HepG2 (cell line): ENCODE data around the gene FOSB. TPM values are rescaled to one million over a fixed set of nuclear protein-coding genes. Genes with fewer than 3 reads are reported as not detected.

Source experiments
- BORCS8-MEF2B ChIP-seq: sonication (generic); formaldehyde crosslinking; IDR thresholded peaks from 2 replicates; pipeline ENCODE4 v1.8.0; 2022; ENCODE audit warnings: mild to moderate bottlenecking, missing genetic modification reagents
- BRCA1 ChIP-seq: sonication (generic); formaldehyde crosslinking; IDR thresholded peaks from 2 replicates; pipeline ENCODE4 v1.4.0; 2020; ENCODE audit warnings: missing genetic modification reagents
- ERF ChIP-seq: IDR thresholded peaks from 2 replicates; pipeline ENCODE4 v1.6.1; 2018; ENCODE audit warnings: missing biosample characterization, missing genetic modification reagents
- FOXK1 ChIP-seq: sonication (generic); formaldehyde crosslinking; IDR thresholded peaks from 2 replicates; pipeline ENCODE4 v1.4.0; 2020; ENCODE audit warnings: low read depth, missing genetic modification reagents, borderline replicate concordance
- HNF4G ChIP-seq, 2 experiments: sonication (generic) in 1 of 2; formaldehyde crosslinking in 1 of 2; IDR thresholded peaks; 2 replicates each; pipeline versions ENCODE4 v1.4.0 to v1.6.1; 2011 to 2020; ENCODE audit warnings: borderline replicate concordance in 2 of 2, low read depth in 2 of 2, mild to moderate bottlenecking in 2 of 2, low read length in 1 of 2, missing genetic modification reagents in 1 of 2, moderate library complexity in 1 of 2
- MTA3 ChIP-seq: sonication (generic); formaldehyde crosslinking; IDR thresholded peaks from 2 replicates; pipeline ENCODE4 v1.4.0; 2020; ENCODE audit warnings: missing genetic modification reagents
- NR0B2 ChIP-seq: sonication (generic); formaldehyde crosslinking; IDR thresholded peaks from 2 replicates; pipeline ENCODE4 v1.4.0; 2020; ENCODE audit warnings: mild to moderate bottlenecking, missing genetic modification reagents
- SIX4 ChIP-seq: sonication (generic); formaldehyde crosslinking; IDR thresholded peaks from 2 replicates; pipeline ENCODE4 v1.4.0; 2020; ENCODE audit warnings: missing genetic modification reagents
- TCF12 ChIP-seq, 2 experiments: fragments of 450-650 bp in 1 of 2; sonication (generic) in 1 of 2; formaldehyde crosslinking in 1 of 2; IDR thresholded peaks; 2 replicates each; pipeline versions ENCODE4 v1.6.1 to v1.8.0; 2017 to 2022; ENCODE audit warnings: antibody characterized with exemption in 1 of 2, mild to moderate bottlenecking in 1 of 2, missing genetic modification reagents in 1 of 2, moderate library complexity in 1 of 2
- THAP9 ChIP-seq: sonication (generic); formaldehyde crosslinking; IDR thresholded peaks from 2 replicates; pipeline ENCODE4; 2020; ENCODE audit warnings: missing genetic modification reagents, mild to moderate bottlenecking, borderline replicate concordance
- ZNF430 ChIP-seq: sonication (generic); formaldehyde crosslinking; IDR thresholded peaks from 2 replicates; pipeline ENCODE4 v1.9.0; 2021; ENCODE audit warnings: mild to moderate bottlenecking, missing genetic modification reagents
- ZNF501 ChIP-seq: sonication (generic); formaldehyde crosslinking; IDR thresholded peaks from 2 replicates; pipeline ENCODE4 v1.5.1; 2020; ENCODE audit warnings: mild to moderate bottlenecking, moderate library complexity, missing genetic modification reagents
- ZNF761 ChIP-seq: sonication (generic); formaldehyde crosslinking; conservative IDR thresholded peaks from 2 replicates; pipeline ENCODE4 v1.4.0; 2020; ENCODE audit warnings: mild to moderate bottlenecking, missing genetic modification reagents
- polyA plus RNA-seq, 8 experiments: library from polyadenylated mRNA; depleted of rRNA in 3 of 8; stranded (reverse) in 7 of 8; unstranded in 1 of 8; fragments of >200 nt; fragmentation: Illumina TruSeq in 4 of 8; extraction: Trizol in 4 of 8; gene quantifications; 2 replicates each; pipeline versions ENCODE4 v1.2.1 to v1.2.3, GENCODE V29; 2011 to 2016; ENCODE audit warnings: low read depth in 4 of 8, missing spikeins in 1 of 8, mixed read lengths in 1 of 8; ENCODE audit not compliant: insufficient read depth in 1 of 8
- total RNA-seq, 5 experiments: library from RNA; depleted of rRNA; stranded (reverse); fragments of >200 nt; fragmentation: Illumina TruSeq; extraction: Trizol; gene quantifications; 2 replicates each; pipeline ENCODE4 v1.2.3, GENCODE V29; 2016; ENCODE audit warnings: low read depth in 1 of 5
- TF ChIP-seq, protein P1 (sequence below): sonication (generic); formaldehyde crosslinking; IDR thresholded peaks from 2 replicates; pipeline ENCODE4 v1.8.1; 2023; ENCODE audit warnings: mild to moderate bottlenecking, missing genetic modification reagents, borderline replicate concordance
- TF ChIP-seq, protein P2 (sequence below): sonication (generic); formaldehyde crosslinking; IDR thresholded peaks from 2 replicates; pipeline ENCODE4 v1.8.0; 2022; ENCODE audit warnings: mild to moderate bottlenecking, missing genetic modification reagents; ENCODE audit not compliant: insufficient replicate concordance
- TF ChIP-seq, protein P3 (sequence below): sonication (generic); formaldehyde crosslinking; IDR thresholded peaks from 2 replicates; pipeline ENCODE4 v1.8.0; 2022; ENCODE audit warnings: missing genetic modification reagents, mild to moderate bottlenecking, moderate library complexity, borderline replicate concordance
- TF ChIP-seq, protein P4 (sequence below): IDR thresholded peaks from 2 replicates; pipeline ENCODE4 v1.6.1; 2016; ENCODE audit warnings: low read depth, borderline replicate concordance
- TF ChIP-seq, protein P5 (sequence below): sonication (generic); formaldehyde crosslinking; IDR thresholded peaks from 2 replicates; pipeline ENCODE4 v1.8.1; 2023; ENCODE audit warnings: mild to moderate bottlenecking, moderate library complexity, missing genetic modification reagents

Gene FOSB
- total and polyA plus RNA-seq, 2 of the 13 experiments (the other 11 are each of a cell fraction or from before 2014, with no cell fraction given), result 2.8 to 6.0 TPM

DNA sequence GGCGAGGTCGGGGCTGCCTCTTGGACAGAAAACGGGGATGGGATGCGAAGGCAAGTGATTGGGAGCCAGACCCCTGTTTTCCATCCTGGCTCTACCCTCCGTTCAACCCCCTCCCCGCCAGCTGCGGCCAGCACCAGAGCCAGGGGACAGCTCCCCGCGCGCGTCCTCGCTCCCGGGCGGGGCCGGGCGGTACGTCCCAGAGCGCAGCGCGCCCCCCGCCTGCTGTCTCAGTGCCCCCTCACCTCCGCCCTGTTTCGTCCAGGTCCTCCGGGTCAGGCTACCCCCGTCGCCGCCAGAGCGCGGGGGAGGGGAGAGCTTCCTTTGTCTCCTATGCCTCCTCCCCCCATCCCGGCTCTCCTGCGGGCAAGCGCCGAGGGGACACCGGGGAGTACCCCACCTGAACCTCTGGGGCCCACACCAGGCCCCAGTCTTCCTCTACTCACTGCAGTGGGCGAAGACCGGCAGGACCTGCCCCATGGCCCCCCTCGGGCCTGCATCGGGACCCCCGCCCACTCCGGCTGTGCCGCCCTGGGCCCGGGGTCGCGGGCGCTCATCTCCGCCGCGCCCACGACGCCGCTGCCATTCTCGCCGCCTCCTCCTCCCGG, 28.7 kb downstream of the FOSB start (continued):
- no peak for TF ChIP-seq TCF12 (IDR thresholded peaks at IDR 0.05)
- peak; percentile 45; the same call in 1 of the 2 replicates for TF ChIP-seq TCF12 (CRISPR knock-in tag; IDR thresholded peaks at IDR 0.05)
- peak; percentile 55; the same call in 1 of the 2 replicates for TF ChIP-seq ZNF501 (CRISPR knock-in tag)
- TF ChIP-seq, protein P1, sequence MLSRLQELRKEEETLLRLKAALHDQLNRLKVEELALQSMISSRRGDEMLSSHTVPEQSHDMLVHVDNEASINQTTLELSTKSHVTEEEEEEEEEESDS, result no peak
- TF ChIP-seq HNF4G (IDR thresholded peaks at IDR 0.05; ENCODE audit: borderline replicate concordance, low read depth, low read length), result no peak
- TF ChIP-seq HNF4G (CRISPR knock-in tag; IDR thresholded peaks at IDR 0.05; ENCODE audit: borderline replicate concordance, low read depth), result 0 out of 2 replicates have a peak, but pooled peaks have one; percentile 43
- peak; percentile 93 for TF ChIP-seq ERF
- TF ChIP-seq, protein P2, sequence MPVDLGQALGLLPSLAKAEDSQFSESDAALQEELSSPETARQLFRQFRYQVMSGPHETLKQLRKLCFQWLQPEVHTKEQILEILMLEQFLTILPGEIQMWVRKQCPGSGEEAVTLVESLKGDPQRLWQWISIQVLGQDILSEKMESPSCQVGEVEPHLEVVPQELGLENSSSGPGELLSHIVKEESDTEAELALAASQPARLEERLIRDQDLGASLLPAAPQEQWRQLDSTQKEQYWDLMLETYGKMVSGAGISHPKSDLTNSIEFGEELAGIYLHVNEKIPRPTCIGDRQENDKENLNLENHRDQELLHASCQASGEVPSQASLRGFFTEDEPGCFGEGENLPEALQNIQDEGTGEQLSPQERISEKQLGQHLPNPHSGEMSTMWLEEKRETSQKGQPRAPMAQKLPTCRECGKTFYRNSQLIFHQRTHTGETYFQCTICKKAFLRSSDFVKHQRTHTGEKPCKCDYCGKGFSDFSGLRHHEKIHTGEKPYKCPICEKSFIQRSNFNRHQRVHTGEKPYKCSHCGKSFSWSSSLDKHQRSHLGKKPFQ (CRISPR knock-in tag), result no peak
- TF ChIP-seq SIX4 (CRISPR knock-in tag), result 0 out of 2 replicates have a peak, but pooled peaks have one; percentile 27
- TF ChIP-seq, protein P3, sequence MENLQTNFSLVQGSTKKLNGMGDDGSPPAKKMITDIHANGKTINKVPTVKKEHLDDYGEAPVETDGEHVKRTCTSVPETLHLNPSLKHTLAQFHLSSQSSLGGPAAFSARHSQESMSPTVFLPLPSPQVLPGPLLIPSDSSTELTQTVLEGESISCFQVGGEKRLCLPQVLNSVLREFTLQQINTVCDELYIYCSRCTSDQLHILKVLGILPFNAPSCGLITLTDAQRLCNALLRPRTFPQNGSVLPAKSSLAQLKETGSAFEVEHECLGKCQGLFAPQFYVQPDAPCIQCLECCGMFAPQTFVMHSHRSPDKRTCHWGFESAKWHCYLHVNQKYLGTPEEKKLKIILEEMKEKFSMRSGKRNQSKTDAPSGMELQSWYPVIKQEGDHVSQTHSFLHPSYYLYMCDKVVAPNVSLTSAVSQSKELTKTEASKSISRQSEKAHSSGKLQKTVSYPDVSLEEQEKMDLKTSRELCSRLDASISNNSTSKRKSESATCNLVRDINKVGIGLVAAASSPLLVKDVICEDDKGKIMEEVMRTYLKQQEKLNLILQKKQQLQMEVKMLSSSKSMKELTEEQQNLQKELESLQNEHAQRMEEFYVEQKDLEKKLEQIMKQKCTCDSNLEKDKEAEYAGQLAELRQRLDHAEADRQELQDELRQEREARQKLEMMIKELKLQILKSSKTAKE (CRISPR knock-in tag), result peak; percentile 57; the same call in 1 of the 2 replicates
- no peak for TF ChIP-seq MTA3 (CRISPR knock-in tag)
- peak; percentile 44; the same call in 1 of the 2 replicates for TF ChIP-seq FOXK1 (CRISPR knock-in tag)
- peak; percentile 46; the same call in 1 of the 2 replicates for TF ChIP-seq THAP9 (CRISPR knock-in tag)
- peak; percentile 89; the same call in 1 of the 2 replicates for TF ChIP-seq BRCA1 (CRISPR knock-in tag)
- TF ChIP-seq, protein P4, sequence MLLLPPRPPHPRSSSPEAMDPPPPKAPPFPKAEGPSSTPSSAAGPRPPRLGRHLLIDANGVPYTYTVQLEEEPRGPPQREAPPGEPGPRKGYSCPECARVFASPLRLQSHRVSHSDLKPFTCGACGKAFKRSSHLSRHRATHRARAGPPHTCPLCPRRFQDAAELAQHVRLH, result peak; percentile 80; the same call in 1 of the 2 replicates
- TF ChIP-seq ZNF761 (CRISPR knock-in tag), result 0 out of 2 replicates have a peak, but pooled peaks have one; percentile 40
- TF ChIP-seq BORCS8-MEF2B (CRISPR knock-in tag), result peak; percentile 88
- 0 out of 2 replicates have a peak, but pooled peaks have one; percentile 71 for TF ChIP-seq NR0B2 (CRISPR knock-in tag)
- peak; percentile 92 for TF ChIP-seq ZNF430
- TF ChIP-seq, protein P5, sequence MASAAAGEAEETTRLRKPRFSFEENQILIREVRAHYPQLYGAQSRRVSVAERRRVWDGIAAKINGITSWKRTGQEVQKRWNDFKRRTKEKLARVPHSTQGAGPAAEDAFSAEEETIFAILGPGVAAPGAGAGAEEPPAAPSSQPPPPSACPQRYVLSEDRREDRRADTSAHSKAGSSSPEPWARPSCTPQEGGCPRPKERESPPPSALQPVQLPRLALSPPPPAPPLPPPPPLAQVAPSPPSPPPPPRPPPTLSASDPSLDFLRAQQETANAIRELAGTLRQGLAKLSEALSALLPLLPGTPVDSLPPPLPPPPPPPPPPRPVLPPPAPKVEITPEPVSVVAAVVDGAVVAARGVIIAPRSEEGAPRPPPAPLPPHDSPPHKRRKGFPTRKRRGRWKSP (CRISPR knock-in tag), result peak; percentile 60; the same call in 1 of the 2 replicates
